GM23338 (cell line): ENCODE results near the gene ZNF593OS. TPM values are rescaled to one million over a fixed set of nuclear protein-coding genes. Genes with fewer than 3 reads are reported as not detected.

Experiments
- ZNF462 ChIP-seq: fragments of 250-450 bp; sonication (Bioruptor Pico); IDR thresholded peaks from 2 replicates; pipeline ENCODE4 v1.5.0; 2020; ENCODE audit warnings: mild to moderate bottlenecking, moderate library complexity
- polyA plus RNA-seq: library from polyadenylated mRNA; unstranded; fragments of >200 nt; fragmentation: Nextera tagmentation; extraction: Ambion mirVana; gene quantifications from 2 replicates; pipeline ENCODE4 v1.2.1, GENCODE V29; 2016
- total RNA-seq: library from RNA; depleted of rRNA; stranded (reverse); fragments of >200 nt; shearing (Covaris generic); gene quantifications from 2 replicates; pipeline ENCODE4 v1.2.3, GENCODE V29; 2014; rRNA removed

The ZNF593OS gene
- total and polyA plus RNA-seq, 2 experiments from 2014 or later, result 1.1 TPM; not detected in 1

DNA sequence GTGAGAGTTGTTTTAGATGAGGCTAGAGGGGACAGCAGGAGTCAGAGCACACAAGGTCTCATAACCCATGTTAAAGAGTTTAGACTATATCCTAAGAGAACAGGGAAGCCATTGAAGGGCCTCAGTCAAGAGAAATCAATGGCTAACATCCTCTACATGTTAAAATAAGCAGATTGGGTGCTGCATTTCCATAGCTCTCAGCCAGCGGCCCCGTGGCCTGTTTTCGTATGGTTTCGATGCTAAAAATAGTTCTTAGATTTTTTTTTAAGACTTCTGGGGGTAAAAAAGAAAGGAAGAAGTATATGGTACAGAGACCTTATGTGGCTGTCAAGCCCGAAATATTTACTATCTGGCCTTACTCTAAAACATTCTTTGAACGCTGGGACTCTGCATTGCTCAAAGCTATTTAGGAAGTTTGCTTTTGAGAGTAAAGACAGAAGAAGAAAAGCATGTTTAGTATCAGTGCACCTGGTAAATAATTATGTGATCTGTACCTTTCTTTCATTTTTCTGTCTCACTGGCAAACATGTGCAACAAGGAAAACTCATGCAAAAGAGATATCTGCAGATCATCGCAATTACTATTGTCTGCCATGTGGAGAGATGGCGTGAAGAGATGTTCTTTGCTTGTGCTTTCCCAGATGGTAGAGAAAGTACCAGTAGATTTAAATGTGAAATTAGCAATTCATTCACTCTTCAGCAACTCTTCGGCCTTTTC lies 51.6 kb downstream of the ZNF593OS start (continued):
- no peak for TF ChIP-seq ZNF462 (CRISPR knock-in tag)

Other genes with a start within 250 kb of the ZNF593OS start
- gene PAFAH2, start 173.8 kb downstream of the ZNF593OS start, total RNA-seq, result 7.7 and 10.3 TPM in 2 replicates
- gene PAFAH2, start 173.8 kb downstream of the ZNF593OS start, polyA plus RNA-seq, result 5.7 TPM in 2 replicates
- 0.35 and 1.2 TPM in 2 replicates for gene EXTL1, start 150.1 kb downstream of the ZNF593OS start, total RNA-seq
- 0.21 and 0.37 TPM in 2 replicates for gene EXTL1, start 150.1 kb downstream of the ZNF593OS start, polyA plus RNA-seq
- 0.07 TPM in 1 of 2 replicates, not detected in the other for gene SLC30A2, start 125.7 kb downstream of the ZNF593OS start, total RNA-seq
- not detected in 2 replicates for gene SLC30A2, start 125.7 kb downstream of the ZNF593OS start, polyA plus RNA-seq
- gene TRIM63, start 104.2 kb downstream of the ZNF593OS start, total RNA-seq, result 0.17 TPM in 1 of 2 replicates, not detected in the other
- not detected in 2 replicates for gene TRIM63, start 104.2 kb downstream of the ZNF593OS start, polyA plus RNA-seq
- gene PDIK1L, start 60.0 kb downstream of the ZNF593OS start, total RNA-seq, result 3.0 and 4.3 TPM in 2 replicates
- gene PDIK1L, start 60.0 kb downstream of the ZNF593OS start, polyA plus RNA-seq, result 1.2 and 1.6 TPM in 2 replicates
- gene FAM110D, start 12.8 kb downstream of the ZNF593OS start, total RNA-seq, result 0.08 and 0.24 TPM in 2 replicates
- 0.39 and 0.45 TPM in 2 replicates for gene FAM110D, start 12.8 kb downstream of the ZNF593OS start, polyA plus RNA-seq
- gene C1orf232, start 2.9 kb downstream of the ZNF593OS start, total RNA-seq, result not detected in 2 replicates
- gene C1orf232, start 2.9 kb downstream of the ZNF593OS start, polyA plus RNA-seq, result not detected in 2 replicates
- gene ZNF593, start 1.9 kb downstream of the ZNF593OS start, total RNA-seq, result 26.2 and 32.6 TPM in 2 replicates
- gene ZNF593, start 1.9 kb downstream of the ZNF593OS start, polyA plus RNA-seq, result 108 and 115 TPM in 2 replicates
- gene CNKSR1, start 5.7 kb upstream of the ZNF593OS start, total RNA-seq, result 11.3 and 12.5 TPM in 2 replicates
- gene CNKSR1, start 5.7 kb upstream of the ZNF593OS start, polyA plus RNA-seq, result 9.7 and 9.8 TPM in 2 replicates
- not detected in 2 replicates for gene CATSPER4, start 18.8 kb upstream of the ZNF593OS start, total RNA-seq
- 0.31 and 0.35 TPM in 2 replicates for gene CATSPER4, start 18.8 kb upstream of the ZNF593OS start, polyA plus RNA-seq
- 26.1 and 36.8 TPM in 2 replicates for gene CEP85, start 62.4 kb upstream of the ZNF593OS start, total RNA-seq
- gene CEP85, start 62.4 kb upstream of the ZNF593OS start, polyA plus RNA-seq, result 11.6 and 12.8 TPM in 2 replicates
- gene SH3BGRL3, start 108.3 kb upstream of the ZNF593OS start, total RNA-seq, result 28.9 and 30.9 TPM in 2 replicates
- gene SH3BGRL3, start 108.3 kb upstream of the ZNF593OS start, polyA plus RNA-seq, result 370 and 378 TPM in 2 replicates
- gene UBXN11, start 134.8 kb upstream of the ZNF593OS start, total RNA-seq, result 8.0 and 9.4 TPM in 2 replicates
- gene UBXN11, start 134.8 kb upstream of the ZNF593OS start, polyA plus RNA-seq, result 7.3 and 8.3 TPM in 2 replicates
- not detected in 2 replicates for gene CD52, start 146.1 kb upstream of the ZNF593OS start, total RNA-seq
- 7.3 and 9.6 TPM in 2 replicates for gene CD52, start 146.1 kb upstream of the ZNF593OS start, polyA plus RNA-seq
- 10.0 and 18.4 TPM in 2 replicates for gene CRYBG2, start 182.3 kb upstream of the ZNF593OS start, total RNA-seq
- gene CRYBG2, start 182.3 kb upstream of the ZNF593OS start, polyA plus RNA-seq, result 17.6 and 19.4 TPM in 2 replicates
- gene ZNF683, start 200.9 kb upstream of the ZNF593OS start, total RNA-seq, result not detected in 2 replicates
- not detected in 2 replicates for gene ZNF683, start 200.9 kb upstream of the ZNF593OS start, polyA plus RNA-seq
- gene LIN28A, start 239.0 kb upstream of the ZNF593OS start, total RNA-seq, result 1,538 and 1,571 TPM in 2 replicates
- gene LIN28A, start 239.0 kb upstream of the ZNF593OS start, polyA plus RNA-seq, result 604 and 648 TPM in 2 replicates